Activated CD8-positive, alpha-beta memory T cell treated with anti-CD3 and anti-CD28 coated beads for 1 hour (primary cell): ENCODE data around the gene PTPN13.
"Not testable (repeated sequence)": the region's sequence is repeated elsewhere in the genome, so short reads cannot be mapped to it uniquely, and the experiment has no call there.

Experiments
- DNase-seq, 2 donors: peaks; one replicate each; pipeline ENCODE4 v3.0.0-alpha.2; 2020; ENCODE audit warnings: low read depth in 1 of 2; ENCODE audit errors: extremely low read depth in 1 of 2

PTPN13 gene

GRCh38 chr4:86631166-86631565 lies 37.1 kb downstream of the PTPN13 start:
- no peak for DNase-seq

GRCh38 chr4:86633854-86634253 lies 39.7 kb downstream of the PTPN13 start:
- DNase-seq: no peak

- no peak for DNase-seq
Measured at GRCh38 chr4:86640469-86640868, 46.4 kb downstream of the PTPN13 start.

- DNase-seq: no peak
Measured at GRCh38 chr4:86641516-86642090, 47.5 kb downstream of the PTPN13 start.

GRCh38 chr4:86644892-86645291 lies 50.8 kb downstream of the PTPN13 start:
- DNase-seq: no peak

- no peak for DNase-seq
Measured at GRCh38 chr4:86652332-86652932, 58.3 kb downstream of the PTPN13 start.

GRCh38 chr4:86653237-86653865 lies 59.2 kb downstream of the PTPN13 start:
- DNase-seq: no peak

GRCh38 chr4:86656781-86657180 lies 62.7 kb downstream of the PTPN13 start:
- not testable (repeated sequence) for DNase-seq

DNA sequence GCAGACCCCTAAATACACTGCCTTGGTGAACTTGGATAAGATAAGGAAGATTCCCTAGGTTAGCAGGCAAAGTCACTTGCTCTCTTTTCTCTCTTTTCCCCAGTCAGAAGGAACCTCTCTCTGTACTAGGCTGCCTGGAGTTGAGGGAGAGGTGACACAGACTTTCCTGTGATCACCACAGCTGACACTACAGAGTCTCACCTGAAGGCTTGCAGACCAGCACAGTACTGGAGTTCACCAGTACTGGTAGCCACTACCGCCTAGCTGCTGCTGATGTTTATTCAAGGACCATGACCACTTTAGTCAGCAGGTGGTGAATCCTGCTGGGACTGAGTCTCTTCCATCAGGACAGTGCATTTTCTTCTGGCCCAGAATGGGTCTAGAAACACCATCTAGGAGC lies 63.3 kb downstream of the PTPN13 start:
- DNase-seq: no peak

DNA sequence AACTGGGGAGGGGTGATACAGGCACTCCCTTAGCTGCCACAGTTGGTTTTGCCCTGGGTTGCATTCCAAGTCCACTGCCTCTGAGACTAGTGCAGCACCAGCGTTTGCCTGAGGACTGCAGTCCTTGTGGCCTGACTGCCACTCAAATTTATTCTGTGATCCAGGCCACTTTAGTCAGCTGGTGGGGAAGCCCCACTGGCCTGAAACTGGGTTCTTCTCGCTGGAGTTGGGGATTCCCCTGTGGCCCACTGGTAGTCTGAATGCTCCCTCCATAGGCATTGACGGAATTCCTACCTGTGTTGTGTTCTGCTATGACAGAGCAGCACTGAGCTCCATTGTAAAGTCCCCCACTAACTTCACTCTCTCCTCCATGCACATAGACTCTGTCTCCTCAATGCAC lies 63.8 kb downstream of the PTPN13 start:
- no peak for DNase-seq

- DNase-seq: no peak
Measured at GRCh38 chr4:86660401-86660800, 66.3 kb downstream of the PTPN13 start.

GRCh38 chr4:86661006-86661405 lies 66.9 kb downstream of the PTPN13 start:
- no peak for DNase-seq

GRCh38 chr4:86661418-86661817 lies 67.3 kb downstream of the PTPN13 start:
- no peak for DNase-seq

- no peak for DNase-seq
Measured at GRCh38 chr4:86664959-86665358, 70.8 kb downstream of the PTPN13 start.

DNA sequence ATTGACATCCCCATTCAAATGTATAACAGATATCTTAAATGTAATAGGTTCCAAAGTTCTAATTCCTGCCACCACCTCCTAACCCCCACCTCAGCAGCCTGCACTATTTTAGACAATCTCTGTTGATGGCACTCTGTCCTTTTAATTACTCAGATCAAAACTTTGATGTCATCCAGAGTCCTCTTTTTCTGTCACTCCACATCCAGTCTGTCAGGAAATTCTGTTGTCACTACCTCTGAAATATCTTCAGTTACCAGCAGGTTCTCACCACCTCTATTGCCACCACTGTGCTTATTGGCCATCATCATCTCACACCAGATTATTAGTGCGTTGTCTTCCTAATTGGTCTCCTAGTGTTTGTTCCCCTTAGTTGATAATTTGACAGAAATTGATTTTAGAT lies 76.2 kb downstream of the PTPN13 start:
- DNase-seq: no peak

GRCh38 chr4:86670756-86671155 lies 76.6 kb downstream of the PTPN13 start:
- no peak for DNase-seq

DNA sequence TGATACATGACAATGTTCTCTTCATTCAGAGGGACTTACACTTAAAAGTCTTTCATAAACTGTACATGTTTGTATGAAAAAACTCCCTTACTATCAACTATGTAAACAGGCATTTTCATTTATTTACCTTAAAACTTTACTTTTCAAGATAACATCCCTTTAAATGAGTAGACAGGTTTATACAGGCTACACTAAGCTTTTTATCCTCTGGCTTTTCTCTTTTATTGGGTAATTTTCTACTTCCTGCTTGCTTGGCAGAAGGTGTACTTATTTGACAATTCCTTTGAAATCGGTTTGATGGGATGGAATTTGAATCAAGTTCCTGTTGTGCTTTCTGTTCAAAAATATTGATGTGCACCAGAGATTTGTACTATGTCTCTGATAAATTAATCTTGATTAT lies 81.4 kb downstream of the PTPN13 start:
- DNase-seq: no peak

DNA sequence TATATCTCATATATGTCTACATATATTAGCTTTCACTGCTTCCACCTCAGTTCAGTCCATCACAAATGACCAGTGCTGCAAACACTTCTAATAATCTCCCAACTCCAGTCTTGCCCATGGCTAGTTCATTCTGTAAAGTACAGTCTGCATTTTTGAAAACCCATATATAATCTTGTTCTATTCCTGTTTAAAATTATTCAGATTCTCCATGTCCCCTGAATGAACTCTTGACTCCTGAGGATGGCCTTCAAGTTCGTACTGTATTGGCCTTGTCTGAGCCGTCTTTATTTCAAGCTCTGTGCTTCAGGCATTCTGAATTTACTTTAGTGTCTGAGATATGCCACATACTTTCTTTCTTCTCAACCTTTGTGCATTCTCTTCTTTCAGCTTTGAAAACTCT lies 84.7 kb downstream of the PTPN13 start:
- no peak for DNase-seq

- no peak for DNase-seq
Measured at GRCh38 chr4:86679441-86679840, 85.3 kb downstream of the PTPN13 start.

DNA sequence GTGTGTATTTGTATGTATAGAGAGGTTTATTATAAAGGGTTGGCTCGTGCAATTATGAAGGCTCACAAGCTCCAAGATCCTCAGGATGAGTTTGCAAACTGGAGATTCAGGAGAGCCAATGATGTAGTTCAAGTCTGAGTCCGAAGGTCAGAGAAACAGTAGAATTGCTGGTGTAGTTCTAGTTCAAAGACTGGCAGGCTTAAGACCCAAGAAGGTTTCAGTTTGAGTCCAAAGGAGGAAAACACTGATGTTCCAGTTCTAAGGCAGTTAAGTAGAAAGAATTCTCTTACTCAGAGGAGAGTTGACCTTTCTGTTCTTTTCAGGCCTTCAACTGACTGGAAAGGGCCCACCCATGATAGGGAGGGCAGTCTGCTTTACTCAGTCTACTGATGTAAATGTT lies 89.1 kb downstream of the PTPN13 start:
- DNase-seq: no peak

DNA sequence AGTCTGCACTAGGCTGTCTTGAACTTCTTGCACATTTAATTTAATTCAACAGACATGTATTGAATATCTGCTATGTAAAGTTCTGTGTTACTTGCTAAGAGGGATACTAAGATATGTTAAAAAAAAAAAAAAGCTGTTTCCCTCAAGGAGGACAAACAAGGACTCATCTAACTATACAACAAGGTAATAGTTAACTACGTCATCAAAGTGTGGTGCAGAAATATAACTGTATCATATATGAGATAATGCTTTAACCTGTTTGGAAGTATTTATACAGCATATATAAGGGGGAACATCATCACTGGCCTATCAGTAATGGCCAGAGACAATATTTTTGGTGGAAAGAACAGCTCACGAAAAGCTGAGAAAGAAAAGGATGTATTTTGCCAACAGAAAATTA lies 89.9 kb downstream of the PTPN13 start:
- DNase-seq: no peak

DNA sequence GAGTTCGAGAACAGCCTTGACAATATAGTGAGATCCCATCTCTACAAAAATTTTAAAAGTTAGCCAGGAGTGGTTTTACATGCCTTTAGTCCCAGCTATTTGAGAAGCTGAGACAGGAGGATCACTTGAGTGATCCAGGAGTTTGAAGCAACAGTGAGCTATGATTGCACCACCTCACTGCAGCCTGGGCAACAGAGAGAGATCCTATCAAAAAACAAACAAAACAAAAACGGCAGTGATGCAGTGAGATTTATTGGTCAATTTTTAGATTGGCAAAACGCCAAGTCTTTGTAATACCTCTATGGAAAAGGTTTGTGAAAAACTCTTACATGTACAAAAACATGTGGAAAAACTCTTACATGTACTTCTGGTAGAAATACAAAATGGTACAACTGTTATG lies 91.3 kb downstream of the PTPN13 start:
- no peak for DNase-seq

GRCh38 chr4:86686741-86687140 lies 92.6 kb downstream of the PTPN13 start:
- no peak for DNase-seq
